ENCODE results near the gene CDCP2. TPM values are rescaled to one million over a fixed set of nuclear protein-coding genes. Genes with fewer than 3 reads are reported as not detected.
"Not testable (repeated sequence)": the region's sequence is repeated elsewhere in the genome, so short reads cannot be mapped to it uniquely, and the experiment has no call there.

Gene CDCP2
- total RNA-seq, 1 donor from 2014 or later = not detected

- no peak for TF ChIP-seq CTCF (IDR thresholded peaks at IDR 0.05)
- Mint-ChIP-seq H3K36me3 (ENCODE audit: low read depth) (peaks cover 7% of the 10 kb centered on the region), H3K27me3 (ENCODE audit: low read depth) (no peaks in the 10 kb centered on the region), H3K4me1 (ENCODE audit: low read depth) (no peaks in the 10 kb centered on the region), H3K9me3 (ENCODE audit: low read depth) (no peaks in the 10 kb centered on the region), H3K4me3 (ENCODE audit: unreplicated experiment) (no peak overlapping the region), H3K27ac (ENCODE audit: unreplicated experiment) (no peak overlapping the region)
- no peak for DNase-seq (ENCODE audit: low spot score)
These were observed 56.4 kb downstream of the CDCP2 start for GRCh38 chr1:54096227-54096876.

GRCh38 chr1:54095546-54096226 lies 57.1 kb downstream of the CDCP2 start:
- Mint-ChIP-seq H3K27ac (ENCODE audit: unreplicated experiment) (no peak overlapping the region), H3K27me3 (ENCODE audit: low read depth) (no peaks in the 10 kb centered on the region), H3K9me3 (ENCODE audit: low read depth) (no peaks in the 10 kb centered on the region), H3K36me3 (ENCODE audit: low read depth) (peaks cover 7% of the 10 kb centered on the region), H3K4me3 (ENCODE audit: unreplicated experiment) (no peak overlapping the region), H3K4me1 (ENCODE audit: low read depth) (no peaks in the 10 kb centered on the region)
- no peak for TF ChIP-seq CTCF (IDR thresholded peaks at IDR 0.05)
- no peak for DNase-seq (ENCODE audit: low spot score)

- H3K27ac Mint-ChIP-seq (ENCODE audit: unreplicated experiment); H3K4me1 Mint-ChIP-seq (ENCODE audit: low read depth): not testable (repeated sequence)
These were observed 58.1 kb downstream of the CDCP2 start for GRCh38 chr1:54094730-54095105.

GRCh38 chr1:54094001-54094729 lies 58.6 kb downstream of the CDCP2 start:
- H3K4me1 Mint-ChIP-seq (ENCODE audit: low read depth) = no peaks in the 10 kb centered on the region
- H3K27me3 Mint-ChIP-seq (ENCODE audit: low read depth) = no peaks in the 10 kb centered on the region
- peaks cover 7% of the 10 kb centered on the region for H3K36me3 Mint-ChIP-seq (ENCODE audit: low read depth)
- DNase-seq (ENCODE audit: low spot score) = no peak
- no peak for TF ChIP-seq CTCF (IDR thresholded peaks at IDR 0.05)
- H3K9me3 Mint-ChIP-seq (ENCODE audit: low read depth) = no peaks in the 10 kb centered on the region
- H3K4me3 Mint-ChIP-seq (ENCODE audit: unreplicated experiment) = no peak overlapping the region
- H3K27ac Mint-ChIP-seq (ENCODE audit: unreplicated experiment) = no peak overlapping the region

More at GRCh38 chr1:54094730-54095105, 58.1 kb downstream of the CDCP2 start:
- not testable (repeated sequence) for H3K27me3 Mint-ChIP-seq (ENCODE audit: low read depth); DNase-seq (ENCODE audit: low spot score); H3K9me3 Mint-ChIP-seq (ENCODE audit: low read depth); H3K4me3 Mint-ChIP-seq (ENCODE audit: unreplicated experiment); H3K36me3 Mint-ChIP-seq (ENCODE audit: low read depth)

GRCh38 chr1:54091666-54092065 lies 61.1 kb downstream of the CDCP2 start:
- Mint-ChIP-seq H3K9me3 (ENCODE audit: low read depth) (no peaks in the 10 kb centered on the region), H3K36me3 (ENCODE audit: low read depth) (peaks cover 6% of the 10 kb centered on the region), H3K4me3 (ENCODE audit: unreplicated experiment) (no peak overlapping the region), H3K27me3 (ENCODE audit: low read depth) (no peaks in the 10 kb centered on the region), H3K4me1 (ENCODE audit: low read depth) (no peaks in the 10 kb centered on the region), H3K27ac (ENCODE audit: unreplicated experiment) (no peak overlapping the region)
- no peak for DNase-seq (ENCODE audit: low spot score)
- TF ChIP-seq CTCF (IDR thresholded peaks at IDR 0.05) = no peak
